Keratinocyte (primary cell): Measurements from ENCODE around the gene CDKL4. TPM values are rescaled to one million over a fixed set of nuclear protein-coding genes. Genes with fewer than 3 reads are reported as not detected.

Experiments
- DNase-seq: peaks from one replicate; pipeline ENCODE4 v3.0.0-alpha.2; 2011; ENCODE audit warnings: low read depth, missing footprints, low spot score
- FAIRE-seq: peaks from 2 replicates; lab custom pipeline; 2011; peaks lifted over from hg19 to GRCh38; lab: Jason Lieb, UNC
- H2AFZ ChIP-seq: 2 replicates; pipeline ENCODE4 v1.6.0; 2012; ENCODE audit warnings: low read length, control low read depth, inconsistent platforms; ENCODE audit not compliant: control insufficient read depth
- H3K27ac ChIP-seq: 2 replicates; pipeline ENCODE4 v1.5.1; 2011; ENCODE audit warnings: low read length; ENCODE audit not compliant: control insufficient read depth, insufficient read depth
- H3K27me3 ChIP-seq: 3 replicates; pipeline ENCODE4 v1.6.0; 2011; ENCODE audit warnings: low read length; ENCODE audit not compliant: control insufficient read depth, insufficient read depth; ENCODE audit errors: extremely low read depth
- H3K36me3 ChIP-seq, 2 experiments: 2 replicates in 1 of 2; 3 replicates in 1 of 2; pipeline ENCODE4 v1.5.1; 2011; ENCODE audit warnings: low read length in 2 of 2, mild to moderate bottlenecking in 1 of 2; ENCODE audit not compliant: control insufficient read depth in 2 of 2, insufficient read depth in 2 of 2; ENCODE audit errors: extremely low read depth in 1 of 2
- H3K4me1 ChIP-seq: 3 replicates; pipeline ENCODE4 v1.5.1; 2011; ENCODE audit warnings: low read length; ENCODE audit not compliant: control insufficient read depth, insufficient read depth; ENCODE audit errors: extremely low read depth
- H3K4me2 ChIP-seq: 3 replicates; pipeline ENCODE4 v1.6.0; 2011; ENCODE audit warnings: low read depth, low read length; ENCODE audit not compliant: control insufficient read depth, insufficient read depth; ENCODE audit errors: extremely low read depth
- H3K4me3 ChIP-seq, 3 experiments: fragments of 200-600 bp in 1 of 3; sonication (generic) in 1 of 3; 2 replicates in 2 of 3; 3 replicates in 1 of 3; pipeline ENCODE4 v1.5.1; 2011 to 2016; ENCODE audit warnings: low read length in 3 of 3, mild to moderate bottlenecking in 3 of 3, control low read depth in 2 of 3, inconsistent platforms in 1 of 3, low read depth in 1 of 3, mixed read lengths in 1 of 3, mixed run types in 1 of 3, moderate library complexity in 1 of 3; ENCODE audit not compliant: control insufficient read depth in 2 of 3, insufficient read depth in 2 of 3; ENCODE audit errors: extremely low read depth in 1 of 3
- H3K79me2 ChIP-seq: 2 replicates; pipeline ENCODE4 v1.6.0; 2012; ENCODE audit warnings: low read length; ENCODE audit not compliant: control insufficient read depth, insufficient read depth
- H3K9ac ChIP-seq: 3 replicates; pipeline ENCODE4 v1.6.0; 2011; ENCODE audit warnings: low read length; ENCODE audit not compliant: control insufficient read depth, insufficient read depth; ENCODE audit errors: extremely low read depth
- H3K9me1 ChIP-seq: 3 replicates; pipeline ENCODE4 v1.6.0; 2011; ENCODE audit warnings: low read length; ENCODE audit not compliant: control insufficient read depth, insufficient read depth; ENCODE audit errors: extremely low read depth
- H3K9me3 ChIP-seq: 2 replicates; pipeline ENCODE4 v1.5.1; 2012; ENCODE audit warnings: low read depth, low read length; ENCODE audit not compliant: control insufficient read depth
- H4K20me1 ChIP-seq: 3 replicates; pipeline ENCODE4 v1.6.0; 2011; ENCODE audit warnings: low read length; ENCODE audit not compliant: control insufficient read depth, insufficient read depth; ENCODE audit errors: extremely low read depth
- CTCF ChIP-seq, 3 experiments: IDR thresholded peaks in 1 of 3; conservative IDR thresholded peaks in 1 of 3; optimal IDR thresholded peaks in 1 of 3; 2 replicates in 2 of 3; 3 replicates in 1 of 3; pipeline versions ENCODE3 to v1.5.1; 2011; ENCODE audit warnings: low read length in 3 of 3, mild to moderate bottlenecking in 3 of 3, moderate library complexity in 2 of 3, control low read depth in 1 of 3, inconsistent platforms in 1 of 3; ENCODE audit not compliant: insufficient read depth in 2 of 3; ENCODE audit errors: extremely low read depth in 1 of 3
- EZH2 ChIP-seq: IDR thresholded peaks from one replicate; pipeline ENCODE4 v1.6.1; 2012; ENCODE audit warnings: inconsistent platforms, mild to moderate bottlenecking, low read length, moderate library complexity
- dilution Hi-C: fragments of 300-500 bp; cut with MboI; formaldehyde crosslinking; loops from one replicate; pipeline ENCODE4 v1.7.0; 2020; ENCODE audit warnings: low sequenced_read_pairs; ENCODE audit not compliant: extremely low pct_ligation_motif_present
- polyA plus RNA-seq, 5 experiments: library from polyadenylated mRNA; depleted of rRNA in 3 of 5; stranded (reverse) in 3 of 5; stranded (forward) in 1 of 5; unstranded in 1 of 5; fragments of >200 nt; gene quantifications; 1 replicate in 1 of 5; 2 replicates in 3 of 5; 3 replicates in 1 of 5; pipeline versions ENCODE4 v1.2.1 to v1.2.3, GENCODE V29; 2011 to 2012; ENCODE audit warnings: missing spikeins in 2 of 5, low read depth in 1 of 5, low replicate concordance in 1 of 5

Gene CDKL4
- polyA plus RNA-seq, 1 donor (not counting 4 experiments of a cell fraction or from before 2014, with no cell fraction given), result not detected

DNA sequence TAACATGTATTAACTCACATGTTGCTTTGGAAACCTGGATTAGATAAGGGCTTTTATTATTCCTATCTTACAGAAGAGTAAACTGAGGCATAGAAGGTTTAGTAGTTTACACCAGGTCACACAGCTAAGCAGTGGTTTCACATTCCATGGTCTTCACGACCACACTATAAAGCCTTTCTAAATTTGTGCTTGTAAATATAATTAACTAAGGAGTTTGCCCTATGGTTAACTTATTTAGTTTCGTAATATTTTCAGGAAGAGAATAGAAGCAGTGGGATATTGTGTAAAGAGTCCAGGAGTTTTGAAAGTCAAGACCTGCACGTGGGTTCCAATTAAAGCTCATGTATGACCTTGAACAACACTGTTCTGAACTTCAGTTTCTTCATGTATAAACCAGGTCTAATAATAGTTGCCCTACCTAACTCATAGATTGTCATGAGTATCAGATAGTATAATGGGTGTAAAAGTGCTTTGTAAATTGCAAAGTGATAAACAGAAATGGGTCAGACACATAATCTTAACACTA, 103.4 kb downstream of the CDKL4 start:
- TF ChIP-seq EZH2 (no peak), CTCF (optimal IDR thresholded peaks at IDR 0.05 in 1 of 3, IDR thresholded peaks at IDR 0.05 in 1 of 3, conservative IDR thresholded peaks at IDR 0.05 in 1 of 3; ENCODE audit: extremely low read depth in 1 of 3, insufficient read depth in 2 of 3, low read length in 3 of 3) (no peak)
- Histone ChIP-seq H3K4me3 (peak overlapping the region in 1 of 3 experiments; percentile 27), H3K9me1 (no peaks in the 10 kb centered on the region), H3K4me1 (peaks cover 12% of the 10 kb centered on the region), H3K27ac (no peak overlapping the region), H3K27me3 (no peaks in the 10 kb centered on the region), H3K4me2 (peak overlapping the region; percentile 43), H3K9me3 (no peaks in the 10 kb centered on the region), H3K79me2 (no peaks in the 10 kb centered on the region), H2AFZ (no peak overlapping the region), H3K36me3 (no peaks in the 10 kb centered on the region), H4K20me1 (no peaks in the 10 kb centered on the region), H3K9ac (no peak overlapping the region)
- dilution Hi-C loops, result no loop called here
- DNase-seq (no peak), FAIRE-seq (no peak)

DNA sequence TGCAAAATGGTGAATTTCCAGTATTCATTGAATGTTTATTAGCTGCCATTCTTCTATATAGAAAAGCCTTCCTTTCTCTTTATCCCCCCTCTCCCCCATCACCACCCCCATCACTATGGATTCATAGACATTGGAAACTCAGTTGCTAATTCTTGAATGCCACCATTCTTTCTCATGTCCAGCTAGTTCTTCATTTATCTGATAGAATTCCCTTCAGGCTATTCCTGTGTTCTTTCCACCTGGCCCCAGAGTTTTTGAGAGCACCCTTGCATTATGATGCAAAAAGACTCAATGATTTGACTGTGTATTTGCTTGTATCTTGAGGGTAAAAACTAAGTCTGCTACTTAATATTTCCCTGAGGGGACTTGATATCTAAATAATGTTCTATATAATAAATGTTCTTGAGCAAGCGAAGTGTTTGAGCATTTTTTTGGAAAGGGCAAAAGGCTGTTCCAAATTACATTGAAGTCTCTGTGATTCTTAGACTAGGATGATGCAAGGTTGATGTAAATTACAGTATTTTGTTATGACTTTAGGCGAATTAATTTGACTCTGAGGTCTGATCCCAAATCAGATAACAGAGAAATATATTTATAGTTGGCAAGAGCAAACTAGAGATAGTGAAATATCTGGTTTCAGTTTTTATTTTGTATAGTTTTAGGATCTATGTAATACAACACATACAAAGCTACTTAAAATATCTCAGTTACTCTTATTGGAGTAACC, 104.1 kb downstream of the CDKL4 start:
- no peaks in the 10 kb centered on the region for H3K36me3 ChIP-seq
- DNase-seq (no peak), FAIRE-seq (no peak)
- no peaks in the 10 kb centered on the region for H3K27me3 ChIP-seq
- no peaks in the 10 kb centered on the region for H4K20me1 ChIP-seq
- no peak for TF ChIP-seq CTCF (optimal IDR thresholded peaks at IDR 0.05 in 1 of 3, IDR thresholded peaks at IDR 0.05 in 1 of 3, conservative IDR thresholded peaks at IDR 0.05 in 1 of 3; ENCODE audit: extremely low read depth in 1 of 3, insufficient read depth in 2 of 3, low read length in 3 of 3)
- no peak overlapping the region for H3K27ac ChIP-seq
- no peak overlapping the region for H3K9ac ChIP-seq
- H3K4me3 ChIP-seq, result no peak overlapping the region
- H3K9me3 ChIP-seq, result no peaks in the 10 kb centered on the region
- dilution Hi-C loops, result no loop called here
- H3K9me1 ChIP-seq, result no peaks in the 10 kb centered on the region
- H3K4me2 ChIP-seq, result peak overlapping the region; percentile 43
- H3K4me1 ChIP-seq, result peaks cover 12% of the 10 kb centered on the region
- H3K79me2 ChIP-seq, result no peaks in the 10 kb centered on the region
- H2AFZ ChIP-seq, result no peak overlapping the region
